Stimulated activated CD8-positive, alpha-beta memory T cell treated with anti-CD3 and anti-CD28 coated beads, Interleukin-7, amount 100 ng/mL, for 4 hours (primary cell): ENCODE results near the gene LDAF1.
"Not testable (repeated sequence)": the region's sequence is repeated elsewhere in the genome, so short reads cannot be mapped to it uniquely, and the experiment has no call there.

Experiments used
- DNase-seq, 2 donors: peaks; one replicate each; pipeline ENCODE4 v3.0.0-alpha.2; 2020; ENCODE audit warnings: low read depth in 2 of 2

LDAF1 gene

GRCh38 chr16:21195330-21195729 is 36.9 kb downstream of the LDAF1 start:
- not testable (repeated sequence) for DNase-seq

- DNase-seq = no peak
These were observed 38.6 kb downstream of the LDAF1 start for GRCh38 chr16:21197112-21197511.

GRCh38 chr16:21197621-21198020 is 39.1 kb downstream of the LDAF1 start:
- DNase-seq = no peak

GRCh38 chr16:21199607-21200218 is 41.2 kb downstream of the LDAF1 start:
- DNase-seq = no peak

- DNase-seq = no peak
These were observed 44.8 kb downstream of the LDAF1 start for GRCh38 chr16:21203155-21203797.

- no peak for DNase-seq
These were observed 46.8 kb downstream of the LDAF1 start for GRCh38 chr16:21205303-21205702.

GRCh38 chr16:21206550-21206949 is 48.1 kb downstream of the LDAF1 start:
- DNase-seq = no peak

GRCh38 chr16:21208446-21209230 is 50.2 kb downstream of the LDAF1 start:
- no peak for DNase-seq

GRCh38 chr16:21211486-21211885 is 53.0 kb downstream of the LDAF1 start, which contains the start of gene ZP2:
Gene ZP2 (minus strand): TSS chr16:21211574. CDS start chr16:21211547, 27 bp downstream.
- no peak for DNase-seq

GRCh38 chr16:21214086-21214485 is 55.6 kb downstream of the LDAF1 start:
- no peak for DNase-seq

GRCh38 chr16:21217121-21217520 is 58.6 kb downstream of the LDAF1 start:
- DNase-seq = no peak

GRCh38 chr16:21218153-21218552 is 59.7 kb downstream of the LDAF1 start:
- DNase-seq = no peak

GRCh38 chr16:21219551-21219950 is 61.1 kb downstream of the LDAF1 start:
- no peak for DNase-seq

GRCh38 chr16:21222495-21223337 is 64.2 kb downstream of the LDAF1 start:
- DNase-seq = no peak

GRCh38 chr16:21223787-21224186 is 65.3 kb downstream of the LDAF1 start:
- DNase-seq = no peak

- peak in 1 of 2 donors; percentile 6 for DNase-seq
These were observed 66.3 kb downstream of the LDAF1 start for GRCh38 chr16:21224800-21225199.

GRCh38 chr16:21226749-21227148 is 68.3 kb downstream of the LDAF1 start:
- DNase-seq = no peak

- DNase-seq = no peak
These were observed 69.4 kb downstream of the LDAF1 start for GRCh38 chr16:21227866-21228265.

GRCh38 chr16:21228361-21228872 is 69.9 kb downstream of the LDAF1 start:
- DNase-seq = no peak
